BJ (cell line): Measurements from ENCODE around the gene ZFYVE28. TPM values are rescaled to one million over a fixed set of nuclear protein-coding genes. Genes with fewer than 3 reads are reported as not detected.

ENCODE experiments used
- CTCF ChIA-PET: fragments of 350-600 bp; formaldehyde crosslinking; extraction: SDS; loops from one replicate; lab custom pipeline; 2021; ENCODE audit warnings: antibody characterized with exemption, inconsistent platforms; lab: Yijun Ruan, JAX
- POLR2A ChIA-PET: fragments of 300-600 bp; sonication (Branson Sonifier 250); formaldehyde crosslinking; extraction: SDS; loops from one replicate; lab custom pipeline; 2021; ENCODE audit warnings: antibody characterized with exemption; lab: Charles Lee
- DNase-seq: peaks from one replicate; pipeline ENCODE4 v3.0.0-alpha.2; 2011; ENCODE audit warnings: low read depth
- H3K27me3 ChIP-seq: 2 replicates; pipeline ENCODE4 v1.6.0; 2011; ENCODE audit warnings: low read length; ENCODE audit not compliant: control insufficient read depth, insufficient read depth
- H3K36me3 ChIP-seq: 2 replicates; pipeline ENCODE4 v1.5.1; 2011; ENCODE audit warnings: low read length; ENCODE audit not compliant: control insufficient read depth, insufficient read depth
- H3K4me3 ChIP-seq: 2 replicates; pipeline ENCODE4 v1.5.1; 2011; ENCODE audit warnings: low read depth, mild to moderate bottlenecking, control low read depth, low read length
- CTCF ChIP-seq: IDR thresholded peaks from 2 replicates; pipeline ENCODE4 v1.5.1; 2011; ENCODE audit warnings: low read depth, mild to moderate bottlenecking, control low read depth, inconsistent platforms, low read length, moderate library complexity; ENCODE audit not compliant: insufficient read depth
- polyA plus RNA-seq: library from polyadenylated mRNA; depleted of rRNA; stranded (reverse); fragments of >200 nt; gene quantifications from 2 replicates; pipeline ENCODE4 v1.2.3, GENCODE V29; 2011; rRNA removed
- small RNA-seq: library from RNA; depleted of rRNA; stranded (forward); fragments of <200 nt; gene quantifications from one replicate; pipeline ENCODE3, GENCODE V24; 2012; ENCODE audit warnings: low replicate concordance, low read depth; ENCODE audit not compliant: insufficient read length

The ZFYVE28 gene
- polyA plus RNA-seq, 1 experiment = 4.4 TPM

GRCh38 chr4:2220016-2220630 lies 198.3 kb downstream of the ZFYVE28 start:
- H3K36me3 ChIP-seq = no peaks in the 10 kb centered on the region
- DNase-seq = no peak
- peaks cover 2% of the 10 kb centered on the region for H3K27me3 ChIP-seq
- no peak overlapping the region for H3K4me3 ChIP-seq
- CTCF ChIA-PET = interaction anchor here (0.7 to 3.7 kb wide), 39 partner anchors 9 to 494 kb away, joined by 3 to 42 read pairs (median 4); partner anchors contain the start of genes HAUS3, MXD4, POLN and RNF4
- TF ChIP-seq CTCF = peak; percentile 94
- POLR2A ChIA-PET = interaction anchor here (0.7 kb wide), 1 partner anchor 11 kb away, joined by 12 read pairs; no protein-coding TSS in a partner anchor

Small RNAs within 50 kb of the gene (small RNA-seq; reads per million reads assigned to genes)
- gene COX6B1P5 = not detected

Other genes starting within 250 kb of the ZFYVE28 start
- 1.9 and 4.0 TPM in 2 replicates for gene HAUS3, start 176.5 kb downstream of the ZFYVE28 start, polyA plus RNA-seq
- gene POLN, start 176.5 kb downstream of the ZFYVE28 start, polyA plus RNA-seq = 0.91 and 1.5 TPM in 2 replicates
- gene MXD4, start 156.5 kb downstream of the ZFYVE28 start, polyA plus RNA-seq = 37.5 and 58.3 TPM in 2 replicates
- gene CFAP99, start 310 bp upstream of the ZFYVE28 start, polyA plus RNA-seq = not detected in 2 replicates
- 89.6 and 107 TPM in 2 replicates for gene RNF4, start 50.5 kb upstream of the ZFYVE28 start, polyA plus RNA-seq
- 5.5 and 5.9 TPM in 2 replicates for gene FAM193A, start 118.0 kb upstream of the ZFYVE28 start, polyA plus RNA-seq